HepG2 (cell line): Measurements from ENCODE around the gene CREB1. TPM values are rescaled to one million over a fixed set of nuclear protein-coding genes. Genes with fewer than 3 reads are reported as not detected.

Source experiments
- AFF4 ChIP-seq: sonication (generic); formaldehyde crosslinking; IDR thresholded peaks from 2 replicates; pipeline ENCODE4 v1.4.0; 2020; ENCODE audit warnings: missing genetic modification reagents
- CREB3 ChIP-seq: sonication (generic); formaldehyde crosslinking; IDR thresholded peaks from 2 replicates; pipeline ENCODE4 v1.5.0; 2020; ENCODE audit warnings: missing genetic modification reagents
- HIVEP1 ChIP-seq: sonication (generic); formaldehyde crosslinking; IDR thresholded peaks from 2 replicates; pipeline ENCODE4 v1.4.0; 2020; ENCODE audit warnings: mild to moderate bottlenecking, missing genetic modification reagents
- IRX3 ChIP-seq: sonication (generic); formaldehyde crosslinking; IDR thresholded peaks from 2 replicates; pipeline ENCODE4 v1.8.1; 2023; ENCODE audit warnings: mild to moderate bottlenecking, low read depth, missing genetic modification reagents, borderline replicate concordance
- KDM1A ChIP-seq: IDR thresholded peaks from 2 replicates; pipeline ENCODE4 v1.6.1; 2016; ENCODE audit warnings: missing compliant biosample characterization
- MAFK ChIP-seq, 2 experiments: IDR thresholded peaks in 1 of 2; conservative IDR thresholded peaks in 1 of 2; 2 replicates each; pipeline ENCODE4 v1.6.1; 2011; ENCODE audit warnings: improper control_type of control experiment in 2 of 2, low read length in 2 of 2
- MXI1 ChIP-seq: IDR thresholded peaks from 3 replicates; pipeline ENCODE4 v1.6.1; 2012; ENCODE audit warnings: low read depth, low read length, inconsistent platforms, borderline replicate concordance
- NR2F1 ChIP-seq, 2 experiments: fragments of 450-650 bp in 1 of 2; formaldehyde crosslinking in 1 of 2; IDR thresholded peaks; 2 replicates each; pipeline versions ENCODE4 v1.5.0 to v1.6.1; 2016 to 2020; ENCODE audit warnings: mild to moderate bottlenecking in 1 of 2, missing compliant biosample characterization in 1 of 2, missing genetic modification reagents in 1 of 2, moderate library complexity in 1 of 2
- PBX2 ChIP-seq: IDR thresholded peaks from 2 replicates; pipeline ENCODE4 v1.6.1; 2016; ENCODE audit warnings: control low read depth
- PHF8 ChIP-seq: sonication (generic); formaldehyde crosslinking; IDR thresholded peaks from 2 replicates; pipeline ENCODE4 v1.5.0; 2020; ENCODE audit warnings: missing genetic modification reagents
- SUZ12 ChIP-seq: fragments of 150-350 bp; IDR thresholded peaks from 2 replicates; pipeline ENCODE4 v1.6.1; 2014; ENCODE audit warnings: low read depth, low read length
- TARDBP ChIP-seq: sonication (generic); formaldehyde crosslinking; IDR thresholded peaks from 2 replicates; pipeline ENCODE4 v1.8.0; 2022; ENCODE audit warnings: mild to moderate bottlenecking, missing genetic modification reagents
- ZBTB39 ChIP-seq: sonication (generic); formaldehyde crosslinking; IDR thresholded peaks from 2 replicates; pipeline ENCODE4 v1.5.0; 2020; ENCODE audit warnings: missing genetic modification reagents
- ZFYVE20 ChIP-seq: sonication (generic); formaldehyde crosslinking; IDR thresholded peaks from 2 replicates; pipeline ENCODE4 v1.8.0; 2023; ENCODE audit warnings: low read depth, mild to moderate bottlenecking, moderate library complexity, missing genetic modification reagents, borderline replicate concordance
- ZMAT3 ChIP-seq: sonication (generic); formaldehyde crosslinking; conservative IDR thresholded peaks from 2 replicates; pipeline ENCODE4 v1.7.0; 2021; ENCODE audit warnings: missing genetic modification reagents
- ZNF12 ChIP-seq: sonication (generic); formaldehyde crosslinking; IDR thresholded peaks from 2 replicates; pipeline ENCODE4 v1.5.0; 2020; ENCODE audit warnings: missing genetic modification reagents
- ZNF564 ChIP-seq: sonication (generic); formaldehyde crosslinking; IDR thresholded peaks from 2 replicates; pipeline ENCODE4 v1.8.1; 2023; ENCODE audit warnings: mild to moderate bottlenecking, missing genetic modification reagents
- ZNF691 ChIP-seq: sonication (generic); formaldehyde crosslinking; IDR thresholded peaks from 2 replicates; pipeline ENCODE4 v1.4.0; 2020; ENCODE audit warnings: missing genetic modification reagents, low read depth, mild to moderate bottlenecking, borderline replicate concordance
- ZNF747 ChIP-seq: sonication (generic); formaldehyde crosslinking; IDR thresholded peaks from 2 replicates; pipeline ENCODE4 v1.8.1; 2023; ENCODE audit warnings: missing genetic modification reagents, mild to moderate bottlenecking, borderline replicate concordance
- ZNF749 ChIP-seq: sonication (generic); formaldehyde crosslinking; IDR thresholded peaks from 2 replicates; pipeline ENCODE4 v1.8.0; 2022; ENCODE audit warnings: mild to moderate bottlenecking, missing genetic modification reagents, moderate library complexity, borderline replicate concordance
- polyA plus RNA-seq, 8 experiments: library from polyadenylated mRNA; depleted of rRNA in 3 of 8; stranded (reverse) in 7 of 8; unstranded in 1 of 8; fragments of >200 nt; fragmentation: Illumina TruSeq in 4 of 8; extraction: Trizol in 4 of 8; gene quantifications; 2 replicates each; pipeline versions ENCODE4 v1.2.1 to v1.2.3, GENCODE V29; 2011 to 2016; ENCODE audit warnings: low read depth in 4 of 8, missing spikeins in 1 of 8, mixed read lengths in 1 of 8; ENCODE audit not compliant: insufficient read depth in 1 of 8
- total RNA-seq, 5 experiments: library from RNA; depleted of rRNA; stranded (reverse); fragments of >200 nt; fragmentation: Illumina TruSeq; extraction: Trizol; gene quantifications; 2 replicates each; pipeline ENCODE4 v1.2.3, GENCODE V29; 2016; ENCODE audit warnings: low read depth in 1 of 5

Gene CREB1
- total and polyA plus RNA-seq, 2 of the 13 experiments (the other 11 are each of a cell fraction or from before 2014, with no cell fraction given), result 51.8 to 51.9 TPM

- TF ChIP-seq ZMAT3 (CRISPR knock-in tag), result no peak; the same call in 1 of the 2 replicates
- TF ChIP-seq PHF8 (CRISPR knock-in tag), result peak; percentile 92
- TF ChIP-seq CREB3 (CRISPR knock-in tag), result peak; percentile 77; the same call in 1 of the 2 replicates
- TF ChIP-seq MXI1, result peak; percentile 38; the same call in 1 of the 3 replicates
- TF ChIP-seq AFF4 (CRISPR knock-in tag), result no peak
- no peak for TF ChIP-seq ZBTB39 (CRISPR knock-in tag)
- peak; percentile 88 for TF ChIP-seq ZNF749 (CRISPR knock-in tag)
- peak; percentile 83 for TF ChIP-seq ZNF747 (CRISPR knock-in tag)
- TF ChIP-seq MAFK (conservative IDR thresholded peaks at IDR 0.05 in 1 of 2, IDR thresholded peaks at IDR 0.05 in 1 of 2; ENCODE audit: low read length in 2 of 2), result no peak
- TF ChIP-seq HIVEP1 (CRISPR knock-in tag), result 0 out of 2 replicates have a peak, but pooled peaks have one; percentile 32
- TF ChIP-seq ZNF564, result peak; percentile 88
- TF ChIP-seq ZNF12 (CRISPR knock-in tag), result no peak
- peak; percentile 28; the same call in 1 of the 2 replicates for TF ChIP-seq PBX2 (CRISPR knock-in tag)
- TF ChIP-seq TARDBP (CRISPR knock-in tag), result peak; percentile 85
- TF ChIP-seq IRX3, result no peak
- no peak for TF ChIP-seq KDM1A (CRISPR knock-in tag)
- TF ChIP-seq ZNF691 (CRISPR knock-in tag), result peak; percentile 94
- no peak for TF ChIP-seq NR2F1 (CRISPR knock-in tag; IDR thresholded peaks at IDR 0.05)
- no peak for TF ChIP-seq ZFYVE20 (CRISPR knock-in tag)
- TF ChIP-seq SUZ12, result no peak
These were observed at the start of gene CREB1 (continued) for GRCh38 chr2:207529330-207530159.
